Left lung (tissue), 10 donors: ENCODE results near the gene ARSB. TPM values are rescaled to one million over a fixed set of nuclear protein-coding genes. Genes with fewer than 3 reads are reported as not detected.
"Not testable (repeated sequence)": the region's sequence is repeated elsewhere in the genome, so short reads cannot be mapped to it uniquely, and the experiment has no call there.

ENCODE experiments used
- ATAC-seq: fragments of 200-7000 bp; cut with Tn5 transposase; one replicate; pipeline ENCODE4 v1.9.1; 2020; ENCODE audit warnings: moderate library complexity
- DNase-seq, 4 donors: peaks; one replicate each; pipeline ENCODE4 v3.0.0-alpha.2; 2013 to 2020
- H3K27ac ChIP-seq, 2 donors: fragments of 200-600 bp; sonication (generic) in 1 of 2; one replicate each; pipeline versions ENCODE4 v1.5.0 to v1.8.0; 2020 to 2021
- H3K27me3 ChIP-seq, 2 donors: fragments of 200-600 bp; sonication (generic) in 1 of 2; one replicate each; pipeline versions ENCODE4 v1.5.0 to v1.8.0; 2020 to 2021
- H3K36me3 ChIP-seq, 2 donors: fragments of 200-600 bp; sonication (generic) in 1 of 2; one replicate each; pipeline versions ENCODE4 v1.5.0 to v1.8.0; 2020 to 2021
- H3K4me1 ChIP-seq, 2 donors: fragments of 200-600 bp; one replicate each; pipeline ENCODE4 v1.8.0; 2021
- H3K4me3 ChIP-seq, 2 donors: fragments of 200-600 bp; sonication (generic) in 1 of 2; one replicate each; pipeline versions ENCODE4 v1.5.0 to v1.8.0; 2020 to 2021; ENCODE audit warnings: mild to moderate bottlenecking in 1 of 2
- H3K9me3 ChIP-seq, 2 donors: fragments of 200-600 bp; sonication (generic) in 1 of 2; one replicate each; pipeline versions ENCODE4 v1.5.0 to v1.8.0; 2020 to 2021
- intact Hi-C, 2 donors: fragments of 100-400 bp; cut with DNase I; formaldehyde crosslinking; loops; one replicate each; pipeline versions ENCODE4 v1.11.2 to v1.14.2; 2022
- polyA plus RNA-seq, 6 donors: library from polyadenylated mRNA; unstranded; fragments of 120-200 nt; gene quantifications; one replicate each; pipeline ENCODE4 v1.2.1, GENCODE V29; 2013; ENCODE audit not compliant: insufficient read length in 6 of 6
- total RNA-seq, 2 donors: library from RNA; stranded (reverse); fragmentation: NEBNext Ultra II Directional; extraction: Animal tissue kit (Norgen Biotek cat#: 25700); gene quantifications; one replicate each; pipeline ENCODE4 v1.2.1, GENCODE V29; 2021
- TF ChIP-seq, protein P1 (sequence below), 2 donors: fragments of 200-600 bp; sonication (generic) in 1 of 2; IDR thresholded peaks; one replicate each; pipeline versions ENCODE4 v1.5.0 to v1.8.0; 2021; ENCODE audit warnings: antibody characterized with exemption in 2 of 2
- donor health status: DM: no; HTN: yes; CAD: no.
- donor health status: DM: no; HTN: no; CAD: no.

Gene ARSB
- total and polyA plus RNA-seq, 8 donors = 13.2 to 26.0 (median 16.8) TPM

DNA sequence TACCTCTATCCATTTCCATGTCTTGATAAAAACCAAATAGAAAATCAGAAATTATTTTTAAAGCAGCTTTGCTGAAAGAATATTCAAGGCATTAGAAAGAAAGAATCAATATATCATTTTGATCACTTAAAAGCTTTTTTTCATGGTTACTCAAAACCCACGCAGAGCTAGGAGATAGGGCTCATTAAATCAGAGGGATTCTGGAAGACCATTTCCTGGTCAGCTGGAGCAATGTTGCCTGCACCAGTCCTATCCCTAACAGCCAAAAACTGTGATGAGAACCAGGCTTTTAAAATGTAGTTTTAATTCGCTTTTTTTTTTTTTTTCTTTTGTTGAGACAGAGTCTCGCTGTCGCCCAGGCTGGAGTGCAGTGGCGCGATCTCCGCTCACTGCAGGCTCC is 72.3 kb downstream of the ARSB start:
- TF ChIP-seq, protein P1, sequence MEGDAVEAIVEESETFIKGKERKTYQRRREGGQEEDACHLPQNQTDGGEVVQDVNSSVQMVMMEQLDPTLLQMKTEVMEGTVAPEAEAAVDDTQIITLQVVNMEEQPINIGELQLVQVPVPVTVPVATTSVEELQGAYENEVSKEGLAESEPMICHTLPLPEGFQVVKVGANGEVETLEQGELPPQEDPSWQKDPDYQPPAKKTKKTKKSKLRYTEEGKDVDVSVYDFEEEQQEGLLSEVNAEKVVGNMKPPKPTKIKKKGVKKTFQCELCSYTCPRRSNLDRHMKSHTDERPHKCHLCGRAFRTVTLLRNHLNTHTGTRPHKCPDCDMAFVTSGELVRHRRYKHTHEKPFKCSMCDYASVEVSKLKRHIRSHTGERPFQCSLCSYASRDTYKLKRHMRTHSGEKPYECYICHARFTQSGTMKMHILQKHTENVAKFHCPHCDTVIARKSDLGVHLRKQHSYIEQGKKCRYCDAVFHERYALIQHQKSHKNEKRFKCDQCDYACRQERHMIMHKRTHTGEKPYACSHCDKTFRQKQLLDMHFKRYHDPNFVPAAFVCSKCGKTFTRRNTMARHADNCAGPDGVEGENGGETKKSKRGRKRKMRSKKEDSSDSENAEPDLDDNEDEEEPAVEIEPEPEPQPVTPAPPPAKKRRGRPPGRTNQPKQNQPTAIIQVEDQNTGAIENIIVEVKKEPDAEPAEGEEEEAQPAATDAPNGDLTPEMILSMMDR (IDR thresholded peaks at IDR 0.05) = no peak
- DNase-seq (no peak), ATAC-seq (no peak)
- no peaks in the 10 kb centered on the region for H3K9me3 ChIP-seq
- no peaks in the 10 kb centered on the region for H3K27me3 ChIP-seq
- H3K4me1 ChIP-seq = peaks cover 11 to 19% of the 10 kb centered on the region in 2 donors
- no peak overlapping the region for H3K27ac ChIP-seq
- intact Hi-C loops = no loop called here
- H3K36me3 ChIP-seq = no peaks in the 10 kb centered on the region
- H3K4me3 ChIP-seq = no peak overlapping the region

DNA sequence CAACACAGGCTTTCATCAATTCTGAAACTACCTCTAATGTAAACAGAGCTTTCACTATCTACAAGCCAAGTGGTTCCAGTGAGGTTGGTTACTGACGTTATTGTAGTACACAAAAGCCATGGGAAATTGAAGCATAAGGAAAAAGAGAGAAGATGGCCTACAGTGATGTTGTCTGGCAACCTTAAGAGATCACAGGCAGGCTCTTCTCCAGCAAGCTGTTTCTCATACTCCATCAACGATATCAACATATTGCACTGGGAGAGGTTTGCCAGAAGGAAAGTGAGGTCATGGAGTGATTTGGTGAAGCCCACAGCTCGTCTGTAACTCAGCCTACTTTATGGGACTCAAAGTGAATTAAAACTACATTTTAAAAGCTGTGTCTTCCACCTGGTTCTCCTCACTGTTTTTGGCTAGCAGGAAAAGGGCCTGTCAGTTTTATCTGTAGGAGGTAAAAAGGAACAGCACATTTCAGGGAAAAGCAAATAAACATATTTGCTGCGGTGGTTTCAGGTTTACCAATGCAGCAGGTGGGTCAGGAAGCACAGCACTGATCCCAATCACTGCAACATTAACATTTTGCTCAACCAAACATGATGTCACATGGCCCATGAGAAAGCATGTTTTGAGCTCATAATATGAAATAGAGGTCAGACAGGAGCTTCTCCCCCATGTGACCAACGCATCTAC is 72.9 kb downstream of the ARSB start:
- Histone ChIP-seq H3K4me3 (no peak overlapping the region), H3K4me1 (peaks cover 13 to 24% of the 10 kb centered on the region in 2 donors), H3K27ac (no peak overlapping the region), H3K9me3 (no peaks in the 10 kb centered on the region), H3K27me3 (no peaks in the 10 kb centered on the region), H3K36me3 (no peaks in the 10 kb centered on the region)
- ATAC-seq = no peak
- TF ChIP-seq, protein P1 (IDR thresholded peaks at IDR 0.05) = no peak
- DNase-seq = no peak
- intact Hi-C loops = no loop called here

DNA sequence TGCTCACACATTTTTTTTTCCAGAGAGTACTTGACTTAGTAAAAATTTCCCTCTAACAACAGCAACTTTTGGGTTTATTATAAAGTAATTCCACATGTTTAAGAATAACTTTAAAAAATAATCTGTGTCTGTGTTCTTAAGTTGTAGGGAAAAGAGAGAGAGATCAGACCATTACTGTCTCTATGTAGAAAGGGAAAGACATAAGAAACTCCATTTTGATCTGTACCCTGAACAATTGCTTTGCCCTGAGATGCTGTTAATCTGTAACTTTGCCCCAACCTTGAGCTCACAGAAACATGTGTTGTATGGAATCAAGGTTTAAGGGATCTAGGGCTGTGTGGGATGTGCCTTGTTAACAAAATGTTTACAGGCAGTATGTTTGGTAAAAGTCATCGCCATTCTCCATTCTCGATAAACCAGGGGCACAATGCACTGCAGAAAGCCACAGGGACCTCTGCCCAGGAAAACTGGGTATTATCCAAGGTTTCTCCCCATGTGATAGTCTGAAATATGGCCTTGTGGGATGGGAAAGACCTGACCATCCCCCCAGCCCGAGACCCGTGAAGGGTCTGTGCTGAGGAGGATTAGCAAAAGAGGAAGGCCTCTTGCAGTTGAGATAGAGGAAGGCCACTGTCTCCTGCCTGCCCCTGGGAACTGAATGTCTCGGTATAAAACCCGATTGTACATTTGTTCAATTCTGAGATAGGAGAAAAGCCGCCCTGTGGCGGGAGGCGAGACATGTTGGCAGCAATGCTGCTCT is 75.7 kb downstream of the ARSB start:
- DNase-seq, intact Hi-C loops, ATAC-seq, H3K4me3 ChIP-seq, H3K9me3 ChIP-seq, H3K27me3 ChIP-seq, H3K36me3 ChIP-seq: not testable (repeated sequence)
- Histone ChIP-seq H3K27ac (peak overlapping the region in 1 of 2 donors; percentile 67), H3K4me1 (peaks cover 18 to 35% of the 10 kb centered on the region in 2 donors)

DNA sequence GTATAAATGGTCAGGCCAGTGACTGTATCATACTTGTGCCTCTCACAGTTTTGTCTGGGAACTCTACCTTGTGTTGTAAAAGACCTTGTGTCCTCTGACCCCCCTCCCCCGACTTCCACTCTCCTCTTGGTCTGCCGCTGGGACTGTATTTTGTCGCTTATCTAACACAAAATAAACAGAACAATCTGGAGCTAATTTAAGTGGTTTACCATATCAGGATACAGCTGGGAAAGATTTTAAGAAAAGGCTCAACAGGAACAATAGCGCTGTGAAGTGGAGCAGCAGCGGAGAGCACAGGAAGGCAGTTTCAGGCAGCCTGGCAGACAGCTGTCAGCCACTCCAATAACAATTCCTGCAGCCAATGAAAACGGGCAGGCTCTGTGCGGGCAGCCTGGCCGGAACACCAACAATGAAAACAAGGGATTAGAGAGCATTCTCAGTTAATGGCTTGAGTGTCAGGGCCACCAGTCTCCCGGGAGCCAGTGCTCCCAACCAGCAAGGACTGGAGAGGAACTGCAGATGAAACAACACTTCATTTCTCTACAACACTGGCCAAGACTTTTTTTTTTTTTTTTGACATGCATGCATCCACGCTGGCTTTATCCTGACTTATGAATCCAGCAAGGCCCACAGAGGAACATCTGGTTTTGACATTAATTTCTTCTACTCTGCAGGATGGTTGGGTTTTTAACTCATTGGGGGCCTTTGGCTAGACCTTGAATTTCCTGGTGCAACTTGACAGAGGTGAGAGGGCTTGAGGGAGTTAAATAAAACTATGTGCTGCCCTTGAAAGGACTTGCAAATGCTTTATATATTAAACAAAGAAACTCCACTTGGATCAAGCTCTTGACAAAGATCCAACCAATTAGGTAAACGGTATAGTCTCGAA is 76.7 kb downstream of the ARSB start:
- ATAC-seq (peak; percentile 91), DNase-seq (peak in 3 of 4 donors; percentile 53 to 93 (median 88))
- intact Hi-C loops = no loop called here
- TF ChIP-seq, protein P1 (IDR thresholded peaks at IDR 0.05) = no peak
- Histone ChIP-seq H3K36me3 (no peaks in the 10 kb centered on the region), H3K4me3 (no peak overlapping the region), H3K27ac (peak overlapping the region; percentile 24 to 67), H3K9me3 (no peaks in the 10 kb centered on the region), H3K27me3 (no peaks in the 10 kb centered on the region), H3K4me1 (peaks cover 18 to 35% of the 10 kb centered on the region in 2 donors)

DNA sequence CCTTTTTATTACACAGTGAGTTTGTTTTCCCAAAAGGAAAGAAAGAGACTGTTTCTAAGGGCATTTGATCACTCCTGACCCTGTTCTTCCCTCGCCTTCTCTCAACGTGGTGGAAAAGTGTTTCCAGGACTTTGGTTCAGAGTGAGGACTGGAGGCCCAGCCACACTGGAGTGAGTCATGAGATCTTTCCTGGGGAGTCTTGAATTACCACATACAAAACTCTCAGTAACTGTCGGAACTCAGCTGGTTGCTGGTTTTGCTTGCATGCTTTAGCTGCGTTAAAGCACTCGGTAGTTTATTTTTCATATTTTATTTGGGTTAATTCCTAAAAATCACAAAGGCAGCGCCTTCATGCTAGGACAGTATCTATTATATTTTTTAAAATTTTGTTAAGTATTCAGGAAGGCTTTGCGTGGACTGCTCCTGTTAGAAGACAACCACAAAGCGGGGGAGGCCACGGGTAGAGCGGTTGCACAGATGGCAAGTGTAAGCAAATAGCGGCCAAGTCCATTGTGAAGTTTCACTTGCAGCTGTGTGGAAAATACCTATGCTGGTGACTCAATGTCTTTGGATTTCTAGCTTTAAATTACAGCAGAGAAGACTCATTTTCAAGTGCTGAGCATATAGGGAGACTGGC is 77.7 kb downstream of the ARSB start:
- H3K27ac ChIP-seq = peak overlapping the region; percentile 24 to 67
- no peaks in the 10 kb centered on the region for H3K9me3 ChIP-seq
- ATAC-seq = peak; percentile 48
- DNase-seq = peak in 1 of 4 donors; percentile 49
- no peaks in the 10 kb centered on the region for H3K36me3 ChIP-seq
- no peaks in the 10 kb centered on the region for H3K27me3 ChIP-seq
- no peak overlapping the region for H3K4me3 ChIP-seq
- intact Hi-C loops = no loop called here
- TF ChIP-seq, protein P1 (IDR thresholded peaks at IDR 0.05) = no peak
- peaks cover 18 to 35% of the 10 kb centered on the region in 2 donors for H3K4me1 ChIP-seq
